ENCODE measurements around the gene ZC3H11A.

ZC3H11A gene

GRCh38 chr1:203764105-203765028 is 31.1 kb upstream of the ZC3H11A start:
- Histone ChIP-seq H3K9me3 (ENCODE audit: control insufficient read depth in 2 of 2, low read length in 2 of 2) (no peaks in the 10 kb centered on the region), H3K27me3 (ENCODE audit: control insufficient read depth in 1 of 2, insufficient read depth in 2 of 2, low read length in 2 of 2) (no peaks in the 10 kb centered on the region), H3K4me3 (ENCODE audit: low read length in 2 of 2) (no peak overlapping the region), H3K27ac (ENCODE audit: low read length) (no peak overlapping the region), H3K9ac (ENCODE audit: low read length in 2 of 2) (no peak overlapping the region), H3K4me1 (ENCODE audit: control insufficient read depth, insufficient read depth, low read length) (peaks cover 4% of the 10 kb centered on the region), H3K36me3 (ENCODE audit: control insufficient read depth in 2 of 2, insufficient read depth in 2 of 2, low read length in 2 of 2) (no peaks in the 10 kb centered on the region)

GRCh38 chr1:203765029-203765837 is 30.2 kb upstream of the ZC3H11A start, which contains the start of gene LAX1:
Gene LAX1 (plus strand): TSS chr1:203765183. CDS start chr1:203765566, 383 bp downstream.
- peak within 1 kb of the TSS in 1 of 2 donors; percentile 15 for H3K4me3 ChIP-seq (ENCODE audit: low read length in 2 of 2)
- no peaks in the 10 kb centered on the region for H3K9me3 ChIP-seq (ENCODE audit: control insufficient read depth in 2 of 2, low read length in 2 of 2)
- H3K27ac ChIP-seq (ENCODE audit: low read length), result no peak within 1 kb of the TSS

DNA sequence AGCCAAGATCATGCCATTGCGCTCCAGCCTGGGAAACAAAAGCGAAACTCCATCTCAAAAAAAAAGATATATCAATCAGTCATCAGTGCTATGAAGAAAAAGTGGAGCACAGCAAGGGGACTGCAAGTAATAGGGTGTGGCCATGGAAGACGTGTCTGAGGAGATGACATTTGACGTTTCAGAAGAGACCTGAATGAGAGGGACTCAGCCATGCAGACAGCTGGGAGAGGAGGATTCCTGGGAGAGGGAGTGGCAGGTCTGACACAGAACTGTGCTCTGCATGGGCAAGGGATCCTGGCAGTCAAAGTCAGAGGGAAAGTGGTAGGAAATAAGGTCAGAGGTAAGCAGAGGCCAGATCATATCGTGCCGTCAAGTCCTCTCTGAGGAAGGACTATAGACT is 27.2 kb upstream of the ZC3H11A start:
- H3K27ac ChIP-seq (ENCODE audit: low read length), result no peak overlapping the region

More at GRCh38 chr1:203765029-203765837, 30.2 kb upstream of the ZC3H11A start, which contains the start of gene LAX1:
- Histone ChIP-seq H3K9ac (ENCODE audit: low read length in 2 of 2) (no peak within 1 kb of the TSS), H3K36me3 (ENCODE audit: control insufficient read depth in 2 of 2, insufficient read depth in 2 of 2, low read length in 2 of 2) (no peaks in the 10 kb centered on the region), H3K27me3 (ENCODE audit: control insufficient read depth in 1 of 2, insufficient read depth in 2 of 2, low read length in 2 of 2) (no peaks in the 10 kb centered on the region), H3K4me1 (ENCODE audit: control insufficient read depth, insufficient read depth, low read length) (peaks cover 9% of the 10 kb centered on the region)

GRCh38 chr1:203769505-203770343 is 25.7 kb upstream of the ZC3H11A start:
- H3K9me3 ChIP-seq (ENCODE audit: control insufficient read depth in 2 of 2, low read length in 2 of 2), result no peaks in the 10 kb centered on the region
- H3K36me3 ChIP-seq (ENCODE audit: control insufficient read depth in 2 of 2, insufficient read depth in 2 of 2, low read length in 2 of 2), result no peaks in the 10 kb centered on the region
- H3K27ac ChIP-seq (ENCODE audit: low read length), result peak overlapping the region; percentile 49
- H3K27me3 ChIP-seq (ENCODE audit: control insufficient read depth in 1 of 2, insufficient read depth in 2 of 2, low read length in 2 of 2), result no peaks in the 10 kb centered on the region
- peaks cover 22% of the 10 kb centered on the region for H3K4me1 ChIP-seq (ENCODE audit: control insufficient read depth, insufficient read depth, low read length)
- peak overlapping the region; percentile 21 to 47 for H3K4me3 ChIP-seq (ENCODE audit: low read length in 2 of 2)
- H3K9ac ChIP-seq (ENCODE audit: low read length in 2 of 2), result peak overlapping the region; percentile 43 to 55

More for the DNA sequence above, 27.2 kb upstream of the ZC3H11A start:
- no peaks in the 10 kb centered on the region for H3K27me3 ChIP-seq (ENCODE audit: control insufficient read depth in 1 of 2, insufficient read depth in 2 of 2, low read length in 2 of 2)
- H3K36me3 ChIP-seq (ENCODE audit: control insufficient read depth in 2 of 2, insufficient read depth in 2 of 2, low read length in 2 of 2), result no peaks in the 10 kb centered on the region
- peaks cover 24% of the 10 kb centered on the region for H3K4me1 ChIP-seq (ENCODE audit: control insufficient read depth, insufficient read depth, low read length)
- H3K9me3 ChIP-seq (ENCODE audit: control insufficient read depth in 2 of 2, low read length in 2 of 2), result no peaks in the 10 kb centered on the region
- H3K4me3 ChIP-seq (ENCODE audit: low read length in 2 of 2), result no peak overlapping the region
- no peak overlapping the region for H3K9ac ChIP-seq (ENCODE audit: low read length in 2 of 2)

- Histone ChIP-seq H3K36me3 (ENCODE audit: control insufficient read depth in 2 of 2, insufficient read depth in 2 of 2, low read length in 2 of 2) (no peaks in the 10 kb centered on the region), H3K4me3 (ENCODE audit: low read length in 2 of 2) (peak overlapping the region in 1 of 2 donors; percentile 40), H3K27me3 (ENCODE audit: control insufficient read depth in 1 of 2, insufficient read depth in 2 of 2, low read length in 2 of 2) (no peaks in the 10 kb centered on the region), H3K4me1 (ENCODE audit: control insufficient read depth, insufficient read depth, low read length) (peaks cover 22% of the 10 kb centered on the region), H3K27ac (ENCODE audit: low read length) (peak overlapping the region; percentile 77), H3K9ac (ENCODE audit: low read length in 2 of 2) (peak overlapping the region; percentile 8 to 36), H3K9me3 (ENCODE audit: control insufficient read depth in 2 of 2, low read length in 2 of 2) (no peaks in the 10 kb centered on the region)
Observed at GRCh38 chr1:203771901-203772301, 23.5 kb upstream of the ZC3H11A start.

DNA sequence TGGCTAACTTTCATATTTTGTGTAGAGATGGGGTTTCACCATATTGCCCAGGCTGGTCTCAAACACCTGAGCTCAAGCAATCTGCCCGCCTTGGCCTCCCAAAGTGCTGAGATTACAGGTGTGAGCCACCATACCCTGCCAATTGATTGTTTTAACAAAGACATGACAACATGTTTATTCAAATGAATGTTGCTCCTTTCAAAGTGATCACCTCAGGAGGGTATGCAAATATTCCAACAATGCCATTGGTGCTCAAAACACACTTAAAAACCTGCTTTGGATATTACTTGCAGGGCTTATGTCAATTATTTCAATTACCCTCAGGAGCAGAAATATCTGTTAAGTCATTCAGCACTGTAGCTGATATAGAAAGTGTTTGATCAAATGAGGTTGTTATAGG is 22.6 kb upstream of the ZC3H11A start:
- Histone ChIP-seq H3K27me3 (ENCODE audit: control insufficient read depth in 1 of 2, insufficient read depth in 2 of 2, low read length in 2 of 2) (no peaks in the 10 kb centered on the region), H3K9ac (ENCODE audit: low read length in 2 of 2) (no peak overlapping the region), H3K4me3 (ENCODE audit: low read length in 2 of 2) (no peak overlapping the region), H3K36me3 (ENCODE audit: control insufficient read depth in 2 of 2, insufficient read depth in 2 of 2, low read length in 2 of 2) (no peaks in the 10 kb centered on the region), H3K9me3 (ENCODE audit: control insufficient read depth in 2 of 2, low read length in 2 of 2) (no peaks in the 10 kb centered on the region), H3K4me1 (ENCODE audit: control insufficient read depth, insufficient read depth, low read length) (peaks cover 22% of the 10 kb centered on the region), H3K27ac (ENCODE audit: low read length) (no peak overlapping the region)

- Histone ChIP-seq H3K27ac (ENCODE audit: low read length) (no peak overlapping the region), H3K9me3 (ENCODE audit: control insufficient read depth in 2 of 2, low read length in 2 of 2) (no peaks in the 10 kb centered on the region), H3K4me3 (ENCODE audit: low read length in 2 of 2) (no peak overlapping the region), H3K9ac (ENCODE audit: low read length in 2 of 2) (no peak overlapping the region), H3K36me3 (ENCODE audit: control insufficient read depth in 2 of 2, insufficient read depth in 2 of 2, low read length in 2 of 2) (no peaks in the 10 kb centered on the region), H3K27me3 (ENCODE audit: control insufficient read depth in 1 of 2, insufficient read depth in 2 of 2, low read length in 2 of 2) (no peaks in the 10 kb centered on the region), H3K4me1 (ENCODE audit: control insufficient read depth, insufficient read depth, low read length) (peaks cover 5% of the 10 kb centered on the region)
Observed at GRCh38 chr1:203776636-203777035, 18.8 kb upstream of the ZC3H11A start.

DNA sequence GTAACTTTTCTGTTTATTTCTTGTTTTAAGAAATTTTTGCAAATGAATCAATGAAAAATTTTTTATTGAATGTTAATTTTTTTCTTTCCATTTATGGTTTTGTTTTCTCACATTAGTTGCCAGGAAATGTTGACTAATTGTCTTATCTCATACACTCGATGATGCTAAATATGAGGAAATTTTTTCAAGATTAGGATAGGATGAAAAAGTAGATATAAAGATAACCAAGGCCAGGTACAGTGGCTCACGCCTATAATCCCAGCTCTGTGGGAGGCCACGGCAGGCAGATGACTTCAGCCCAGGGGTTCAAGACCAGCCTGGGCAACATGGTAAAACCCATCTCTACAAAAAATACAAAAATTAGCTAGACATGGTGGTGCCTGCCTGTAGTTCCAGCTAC is 17.8 kb upstream of the ZC3H11A start:
- Histone ChIP-seq H3K27me3 (ENCODE audit: control insufficient read depth in 1 of 2, insufficient read depth in 2 of 2, low read length in 2 of 2) (no peaks in the 10 kb centered on the region), H3K27ac (ENCODE audit: low read length) (no peak overlapping the region), H3K4me1 (ENCODE audit: control insufficient read depth, insufficient read depth, low read length) (no peaks in the 10 kb centered on the region), H3K36me3 (ENCODE audit: control insufficient read depth in 2 of 2, insufficient read depth in 2 of 2, low read length in 2 of 2) (no peaks in the 10 kb centered on the region), H3K9ac (ENCODE audit: low read length in 2 of 2) (no peak overlapping the region), H3K9me3 (ENCODE audit: control insufficient read depth in 2 of 2, low read length in 2 of 2) (no peaks in the 10 kb centered on the region), H3K4me3 (ENCODE audit: low read length in 2 of 2) (no peak overlapping the region)

GRCh38 chr1:203778146-203778545 is 17.3 kb upstream of the ZC3H11A start:
- H3K36me3 ChIP-seq (ENCODE audit: control insufficient read depth in 2 of 2, insufficient read depth in 2 of 2, low read length in 2 of 2), result no peaks in the 10 kb centered on the region
- no peak overlapping the region for H3K27ac ChIP-seq (ENCODE audit: low read length)
- H3K4me3 ChIP-seq (ENCODE audit: low read length in 2 of 2), result no peak overlapping the region
- no peak overlapping the region for H3K9ac ChIP-seq (ENCODE audit: low read length in 2 of 2)
- no peaks in the 10 kb centered on the region for H3K27me3 ChIP-seq (ENCODE audit: control insufficient read depth in 1 of 2, insufficient read depth in 2 of 2, low read length in 2 of 2)
- H3K9me3 ChIP-seq (ENCODE audit: control insufficient read depth in 2 of 2, low read length in 2 of 2), result no peaks in the 10 kb centered on the region
- no peaks in the 10 kb centered on the region for H3K4me1 ChIP-seq (ENCODE audit: control insufficient read depth, insufficient read depth, low read length)

DNA sequence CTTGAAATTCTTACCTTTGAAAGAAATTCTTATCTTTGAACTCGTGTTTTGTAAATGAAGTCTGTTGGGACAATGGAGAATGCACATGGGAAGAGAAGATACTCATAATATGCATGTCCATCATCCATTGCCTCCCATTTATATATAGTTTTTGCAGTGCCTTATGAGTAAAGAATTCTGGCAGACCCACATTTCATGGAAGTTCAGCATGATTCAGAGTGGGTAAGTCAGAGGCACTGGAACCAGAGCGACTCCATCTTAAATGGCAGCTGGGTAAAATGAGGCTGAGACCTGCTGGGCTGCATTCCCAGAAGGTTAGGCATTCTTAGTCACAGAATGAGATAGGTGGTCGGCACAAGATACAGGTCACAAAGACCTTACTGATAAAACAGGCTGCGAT is 16.6 kb upstream of the ZC3H11A start:
- Histone ChIP-seq H3K9ac (ENCODE audit: low read length in 2 of 2) (no peak overlapping the region), H3K4me3 (ENCODE audit: low read length in 2 of 2) (no peak overlapping the region), H3K9me3 (ENCODE audit: control insufficient read depth in 2 of 2, low read length in 2 of 2) (no peaks in the 10 kb centered on the region), H3K36me3 (ENCODE audit: control insufficient read depth in 2 of 2, insufficient read depth in 2 of 2, low read length in 2 of 2) (no peaks in the 10 kb centered on the region), H3K4me1 (ENCODE audit: control insufficient read depth, insufficient read depth, low read length) (no peaks in the 10 kb centered on the region), H3K27ac (ENCODE audit: low read length) (no peak overlapping the region), H3K27me3 (ENCODE audit: control insufficient read depth in 1 of 2, insufficient read depth in 2 of 2, low read length in 2 of 2) (no peaks in the 10 kb centered on the region)

Data from stomach smooth muscle (tissue), 2 donors.